ENCODE measurements around the gene ZBTB8B. TPM values are rescaled to one million over a fixed set of nuclear protein-coding genes. Genes with fewer than 3 reads are reported as not detected.

Gene ZBTB8B
- total RNA-seq, 1 experiment from 2014 or later: 1.9 TPM

DNA sequence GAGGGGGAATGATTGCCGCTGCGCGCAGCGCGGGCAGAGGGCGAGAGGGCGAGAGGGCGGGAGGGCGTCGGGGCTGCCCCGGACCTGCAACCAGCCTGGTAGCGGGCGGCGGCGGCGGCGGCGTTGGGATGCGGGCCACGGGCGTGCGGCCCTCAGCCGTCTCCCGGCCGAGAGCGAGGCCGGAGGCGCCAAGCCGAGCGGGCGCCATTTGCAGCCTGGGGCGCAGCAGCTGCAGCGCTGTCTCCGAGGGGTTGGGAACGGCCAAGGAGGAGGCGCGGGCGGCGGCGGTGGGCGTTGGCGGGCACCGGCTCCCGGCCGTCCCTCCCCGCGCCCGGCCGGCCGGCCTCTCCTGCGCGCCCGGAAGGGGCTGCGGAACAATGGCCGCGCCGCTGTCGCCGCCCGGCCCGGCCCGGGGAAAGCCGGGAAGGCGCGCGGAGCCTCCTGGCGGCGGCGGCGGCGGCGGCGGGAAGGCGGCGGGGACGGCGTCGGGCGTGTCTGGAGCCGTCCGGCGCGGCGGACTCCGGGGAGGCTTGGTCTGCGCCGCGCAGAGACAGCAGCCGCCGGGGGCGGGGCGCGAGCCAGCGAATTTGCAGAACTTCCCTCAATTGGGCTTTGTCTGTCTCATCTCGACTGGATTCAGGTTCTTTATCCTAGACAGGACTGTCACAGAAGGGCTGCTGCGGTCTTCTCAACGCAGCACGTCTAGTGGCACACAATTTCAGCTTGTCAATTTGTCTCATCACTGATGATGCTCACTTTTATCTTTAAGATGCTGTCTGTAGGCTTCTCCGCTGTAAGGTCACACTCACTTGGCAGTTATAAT is 35.7 kb downstream of the ZBTB8B start:
- Mint-ChIP-seq H3K27me3 (ENCODE audit: low read depth) (no peaks in the 10 kb centered on the region), H3K4me1 (peaks cover 4 to 10% of the 10 kb centered on the region in 2 experiments), H3K4me3 (peak overlapping the region; percentile 84 to 89), H3K27ac (peak overlapping the region; percentile 48 to 88 (median 82); a peak in 3 of 7 replicates), H3K9me3 (no peaks in the 10 kb centered on the region), H3K36me3 (ENCODE audit: insufficient read depth in 1 of 3, low read depth in 3 of 3) (no peaks in the 10 kb centered on the region; a peak in 1 of 7 replicates)
- TF ChIP-seq CTCF (conservative IDR thresholded peaks at IDR 0.05): no peak; the same call in 2 of the 3 replicates
- Histone ChIP-seq H3K9ac (ENCODE audit: extremely low read depth, insufficient read length, low read length) (peak overlapping the region; percentile 83), H3T11ph (ENCODE audit: low read length) (no peak overlapping the region), H2BK5ac (ENCODE audit: insufficient read length, low read length) (no peak overlapping the region), H3K27me3 (ENCODE audit: insufficient read depth, low read length) (no peaks in the 10 kb centered on the region), H3K79me2 (ENCODE audit: insufficient read depth, low read length) (no peaks in the 10 kb centered on the region), H3K9me3 (ENCODE audit: control insufficient read depth, low read depth, low read length) (no peaks in the 10 kb centered on the region), H2AK5ac (ENCODE audit: insufficient read length, low read length) (no peak overlapping the region), H3K23me2 (ENCODE audit: insufficient read length, low read depth, low read length, poor library complexity, severe bottlenecking) (no peaks in the 10 kb centered on the region), H3K27ac (ENCODE audit: insufficient read length, low read depth, low read length) (no peak overlapping the region), H3K4me1 (ENCODE audit: insufficient read depth, low read length) (no peaks in the 10 kb centered on the region), H4K91ac (ENCODE audit: insufficient read length, low read depth, low read length) (no peak overlapping the region), H2BK120ac (ENCODE audit: low read depth, low read length, poor library complexity, severe bottlenecking) (no peak overlapping the region), H3K18ac (ENCODE audit: insufficient read length, low read depth, low read length) (peak overlapping the region; percentile 57), H2BK12ac (ENCODE audit: insufficient read length, low read depth, low read length) (no peak overlapping the region), H3K4me2 (ENCODE audit: insufficient read depth, insufficient read length, low read length) (peak overlapping the region; percentile 90), H3K14ac (ENCODE audit: insufficient read depth, low read length) (peak overlapping the region; percentile 93), H4K8ac (replicated peaks; ENCODE audit: insufficient read length, low read depth, low read length) (no peak overlapping the region), H2BK15ac (ENCODE audit: low read depth, low read length) (no peak overlapping the region), H3K23ac (ENCODE audit: insufficient read length, low read depth, low read length) (no peak overlapping the region), H4K20me1 (ENCODE audit: control insufficient read depth, insufficient read depth, insufficient read length) (no peaks in the 10 kb centered on the region), H3K56ac (ENCODE audit: insufficient read length, low read depth, low read length) (no peak overlapping the region), H2AFZ (ENCODE audit: low read length) (peak overlapping the region; percentile 74), H4K5ac (ENCODE audit: insufficient read length, low read depth, low read length) (no peak overlapping the region), H3K79me1 (ENCODE audit: insufficient read depth, low read depth, low read length, poor library complexity, severe bottlenecking) (no peaks in the 10 kb centered on the region), H3K4ac (ENCODE audit: low read depth, low read length) (no peak overlapping the region), H2BK20ac (ENCODE audit: low read depth, low read length, poor library complexity, severe bottlenecking) (no peak overlapping the region)
- no CpG with 5 or more reads among the region's 99 CpGs for WGBS (ENCODE audit: extremely low coverage, insufficient read length, low lambda C conversion rate)
- DNase-seq: peak; percentile 69

All from H9 (cell line).